GM19035 (cell line): ENCODE results near the gene TAF1L.

Experiments
- ATAC-seq: cut with Tn5 transposase; IDR thresholded peaks from one replicate; pipeline ENCODE4 v1.9.1; 2021; ENCODE audit not compliant: unreplicated experiment

The TAF1L gene

GRCh38 chr9:32596096-32596865, 39.2 kb downstream of the TAF1L start:
- no peak for ATAC-seq

GRCh38 chr9:32590898-32591297, 44.6 kb downstream of the TAF1L start:
- ATAC-seq = no peak

GRCh38 chr9:32590476-32590875, 45.0 kb downstream of the TAF1L start:
- ATAC-seq = no peak

GRCh38 chr9:32589083-32589723, 46.3 kb downstream of the TAF1L start:
- no peak for ATAC-seq

- no peak for ATAC-seq
Measured at GRCh38 chr9:32587901-32588300, 47.6 kb downstream of the TAF1L start.

GRCh38 chr9:32584784-32585183, 50.7 kb downstream of the TAF1L start:
- no peak for ATAC-seq

- ATAC-seq = no peak
Measured at GRCh38 chr9:32581512-32582143, 53.8 kb downstream of the TAF1L start.

- no peak for ATAC-seq
Measured at GRCh38 chr9:32580631-32581300, 54.7 kb downstream of the TAF1L start.

- ATAC-seq = peak; percentile 53
Measured at GRCh38 chr9:32579706-32580331, 55.6 kb downstream of the TAF1L start.
